Measurements from ENCODE around the gene RAB11A.
"Not testable (repeated sequence)": the region's sequence is repeated elsewhere in the genome, so short reads cannot be mapped to it uniquely, and the experiment has no call there.

RAB11A gene

GRCh38 chr15:65845826-65846519 is 23.3 kb upstream of the RAB11A start:
- no peak for DNase-seq

GRCh38 chr15:65847989-65848388 is 21.3 kb upstream of the RAB11A start:
- no peak for DNase-seq

GRCh38 chr15:65851981-65852380 is 17.3 kb upstream of the RAB11A start:
- no peak for DNase-seq

- DNase-seq, result peak in 1 of 2 experiments; percentile 19
Measured at GRCh38 chr15:65856821-65857455, 12.4 kb upstream of the RAB11A start.

GRCh38 chr15:65857718-65858402 is 11.4 kb upstream of the RAB11A start:
- no peak for DNase-seq

- DNase-seq, result peak; percentile 2 to 16
Measured at GRCh38 chr15:65862682-65863081, 6.6 kb upstream of the RAB11A start.

- DNase-seq, result no peak
Measured at GRCh38 chr15:65863106-65863505, 6.2 kb upstream of the RAB11A start.

- DNase-seq, result no peak
Measured at GRCh38 chr15:65867244-65867643, 2.0 kb upstream of the RAB11A start.

GRCh38 chr15:65867933-65868332 is 1.4 kb upstream of the RAB11A start:
- DNase-seq, result not testable (repeated sequence)

GRCh38 chr15:65868546-65869125 is 655 bp upstream of the RAB11A start:
- no peak for DNase-seq

GRCh38 chr15:65869954-65870871 is 922 bp downstream of the RAB11A start:
- DNase-seq, result no peak

GRCh38 chr15:65870889-65871533 is 1.7 kb downstream of the RAB11A start:
- no peak for DNase-seq

GRCh38 chr15:65871886-65872285 is 2.6 kb downstream of the RAB11A start:
- DNase-seq, result not testable (repeated sequence)

- DNase-seq, result not testable (repeated sequence)
Measured at GRCh38 chr15:65872596-65872995, 3.3 kb downstream of the RAB11A start.

- DNase-seq, result no peak
Measured at GRCh38 chr15:65873256-65873655, 4.0 kb downstream of the RAB11A start.

- no peak for DNase-seq
Measured at GRCh38 chr15:65875458-65875857, 6.2 kb downstream of the RAB11A start.

GRCh38 chr15:65877749-65878148 is 8.5 kb downstream of the RAB11A start:
- no peak for DNase-seq

- no peak for DNase-seq
Measured at GRCh38 chr15:65881766-65882434, 12.6 kb downstream of the RAB11A start.

- no peak for DNase-seq
Measured at GRCh38 chr15:65883571-65883970, 14.3 kb downstream of the RAB11A start.

- no peak for DNase-seq
Measured at GRCh38 chr15:65884511-65884910, 15.2 kb downstream of the RAB11A start.

- DNase-seq, result no peak
Measured at GRCh38 chr15:65885668-65886218, 16.5 kb downstream of the RAB11A start.

Measured in NCI-H1930 (cell line).